ENCODE data around the gene TPSB2.

Gene TPSB2

DNA sequence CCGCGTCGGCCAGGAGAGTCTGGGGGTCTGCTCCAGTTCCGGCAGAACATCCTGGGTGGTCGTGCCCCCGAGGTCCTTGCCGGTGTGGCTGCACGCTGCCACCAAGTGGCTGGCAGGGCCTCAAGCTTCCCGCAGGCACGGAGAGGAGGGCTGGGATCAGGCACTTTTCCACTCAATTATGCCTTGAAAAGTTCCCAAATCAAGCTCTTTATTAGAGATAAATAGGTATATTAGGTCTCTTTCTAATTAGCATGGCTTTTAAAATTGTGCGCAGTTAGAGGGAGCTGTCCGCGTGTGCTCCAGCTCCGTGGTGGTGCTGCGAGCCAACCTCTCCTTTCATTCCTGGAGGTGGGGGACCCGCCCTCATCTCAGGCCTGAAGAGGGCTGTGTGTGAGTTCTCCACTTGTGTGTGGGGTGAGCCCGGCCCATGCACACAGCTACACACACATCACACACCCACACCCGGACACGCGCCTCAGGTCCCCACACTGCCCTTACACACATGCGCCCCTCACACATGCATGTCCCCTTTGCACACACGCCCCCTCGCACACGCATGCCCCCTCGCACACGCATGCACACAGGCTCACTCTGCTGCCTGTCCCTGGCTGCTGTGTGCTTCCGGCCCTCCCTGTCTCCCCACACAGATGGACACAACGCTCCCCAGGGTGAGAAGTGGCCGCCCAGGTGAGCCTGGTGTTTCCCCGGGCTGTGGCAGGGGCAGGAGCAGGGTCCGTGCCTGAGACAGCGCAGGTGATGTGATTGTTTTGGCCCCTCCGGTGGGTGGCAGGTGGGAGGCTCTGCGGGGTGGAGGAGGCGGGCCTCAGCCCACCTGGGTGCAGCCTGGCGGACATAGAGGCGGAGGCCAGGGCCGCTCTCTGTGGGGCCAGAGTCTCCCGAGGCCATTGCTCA lies 48.3 kb downstream of the TPSB2 start:
- H3K36me3 Mint-ChIP-seq = no peaks in the 10 kb centered on the region
- no peak overlapping the region for H3K27ac Mint-ChIP-seq
- ATAC-seq = no peak
- no peaks in the 10 kb centered on the region for H3K4me1 Mint-ChIP-seq
- H3K9me3 Mint-ChIP-seq = no peaks in the 10 kb centered on the region
- peaks cover 30% of the 10 kb centered on the region for H3K27me3 Mint-ChIP-seq
- no peak overlapping the region for H3K4me3 Mint-ChIP-seq

DNA sequence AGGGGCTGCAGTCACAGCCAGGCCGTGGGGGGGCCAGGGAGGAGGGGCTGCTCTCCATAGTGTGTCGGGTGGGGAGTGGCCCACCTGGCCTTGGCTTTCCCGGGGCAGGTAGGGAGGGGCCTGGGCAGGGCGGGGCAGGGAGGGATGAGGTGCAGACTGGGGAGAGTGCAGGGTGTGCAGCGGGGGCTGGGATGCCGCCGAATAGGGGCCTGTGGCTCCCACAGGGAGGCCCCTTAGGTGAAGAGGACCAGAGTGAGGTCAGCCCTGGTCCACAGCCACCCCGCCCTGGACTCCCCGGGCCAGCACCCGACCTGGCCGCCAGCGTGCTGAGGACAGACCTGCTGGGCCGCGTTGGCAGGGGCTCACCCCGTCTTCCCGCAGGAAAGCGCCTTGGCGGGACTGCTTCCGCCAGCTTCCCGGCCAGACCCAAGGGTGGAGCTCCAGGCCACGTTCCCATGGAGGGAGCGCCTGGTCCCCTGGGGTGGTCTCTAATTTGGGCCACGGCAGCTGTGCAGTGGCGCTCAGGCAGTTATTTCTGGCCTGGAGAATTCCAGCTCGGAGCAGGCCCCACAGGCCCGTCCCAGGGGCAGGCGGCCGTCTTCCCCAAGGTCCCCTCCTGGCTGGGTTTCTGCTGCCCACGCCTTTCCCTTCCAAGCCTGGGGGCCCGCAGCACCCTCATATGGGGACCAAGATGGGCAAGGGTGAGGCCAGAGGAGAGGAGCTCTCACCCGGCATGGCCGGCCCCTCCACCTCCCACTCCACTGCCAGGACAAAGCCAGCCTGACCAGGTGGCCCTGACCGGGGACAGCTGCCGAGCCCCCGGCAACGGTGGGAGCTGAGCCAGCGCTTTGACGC lies 49.2 kb downstream of the TPSB2 start:
- ATAC-seq = no peak
- H3K36me3 Mint-ChIP-seq = no peaks in the 10 kb centered on the region
- H3K9me3 Mint-ChIP-seq = no peaks in the 10 kb centered on the region
- H3K27me3 Mint-ChIP-seq = peaks cover 30% of the 10 kb centered on the region
- no peak overlapping the region for H3K27ac Mint-ChIP-seq
- H3K4me1 Mint-ChIP-seq = no peaks in the 10 kb centered on the region
- H3K4me3 Mint-ChIP-seq = no peak overlapping the region
